GM23248 (cell line): Measurements from ENCODE around the gene SLC39A6.

Experiments
- EZH2 ChIP-seq: fragments of 200-600 bp; sonication (generic); IDR thresholded peaks from 2 replicates; pipeline ENCODE4 v1.6.1; 2018; ENCODE audit warnings: antibody characterized with exemption, mild to moderate bottlenecking; ENCODE audit not compliant: insufficient read depth, poor library complexity, severe bottlenecking
- EZH2phosphoT487 ChIP-seq: fragments of 200-600 bp; sonication (generic); IDR thresholded peaks from 2 replicates; pipeline ENCODE4 v1.6.1; 2018; ENCODE audit warnings: antibody characterized with exemption, moderate library complexity, mild to moderate bottlenecking, low read depth; ENCODE audit not compliant: insufficient read depth

DNA sequence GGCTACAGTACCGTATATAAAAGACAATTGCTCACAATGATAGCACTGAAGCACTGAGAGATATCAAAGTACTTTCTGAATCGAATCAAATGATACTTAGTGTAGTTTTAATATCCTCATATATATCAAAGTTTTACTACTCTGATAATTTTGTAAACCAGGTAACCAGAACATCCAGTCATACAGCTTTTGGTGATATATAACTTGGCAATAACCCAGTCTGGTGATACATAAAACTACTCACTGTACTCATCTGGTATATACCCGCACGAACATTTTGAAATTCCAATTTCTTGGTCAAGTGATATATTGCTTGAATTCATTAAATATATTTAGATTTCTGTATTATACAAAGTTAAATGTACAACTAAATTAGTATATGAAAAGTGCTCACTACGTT, 20.5 kb downstream of the SLC39A6 start:
- TF ChIP-seq EZH2phosphoT487: no peak
- no peak for TF ChIP-seq EZH2
